HG03469 (cell line): ENCODE data around the gene ATG4B.

Source experiments
- ATAC-seq: cut with Tn5 transposase; IDR thresholded peaks from one replicate; pipeline ENCODE4 v1.9.1; 2021; ENCODE audit warnings: mild to moderate bottlenecking, moderate library complexity, moderate number of reproducible peaks; ENCODE audit not compliant: unreplicated experiment

ATG4B gene

DNA sequence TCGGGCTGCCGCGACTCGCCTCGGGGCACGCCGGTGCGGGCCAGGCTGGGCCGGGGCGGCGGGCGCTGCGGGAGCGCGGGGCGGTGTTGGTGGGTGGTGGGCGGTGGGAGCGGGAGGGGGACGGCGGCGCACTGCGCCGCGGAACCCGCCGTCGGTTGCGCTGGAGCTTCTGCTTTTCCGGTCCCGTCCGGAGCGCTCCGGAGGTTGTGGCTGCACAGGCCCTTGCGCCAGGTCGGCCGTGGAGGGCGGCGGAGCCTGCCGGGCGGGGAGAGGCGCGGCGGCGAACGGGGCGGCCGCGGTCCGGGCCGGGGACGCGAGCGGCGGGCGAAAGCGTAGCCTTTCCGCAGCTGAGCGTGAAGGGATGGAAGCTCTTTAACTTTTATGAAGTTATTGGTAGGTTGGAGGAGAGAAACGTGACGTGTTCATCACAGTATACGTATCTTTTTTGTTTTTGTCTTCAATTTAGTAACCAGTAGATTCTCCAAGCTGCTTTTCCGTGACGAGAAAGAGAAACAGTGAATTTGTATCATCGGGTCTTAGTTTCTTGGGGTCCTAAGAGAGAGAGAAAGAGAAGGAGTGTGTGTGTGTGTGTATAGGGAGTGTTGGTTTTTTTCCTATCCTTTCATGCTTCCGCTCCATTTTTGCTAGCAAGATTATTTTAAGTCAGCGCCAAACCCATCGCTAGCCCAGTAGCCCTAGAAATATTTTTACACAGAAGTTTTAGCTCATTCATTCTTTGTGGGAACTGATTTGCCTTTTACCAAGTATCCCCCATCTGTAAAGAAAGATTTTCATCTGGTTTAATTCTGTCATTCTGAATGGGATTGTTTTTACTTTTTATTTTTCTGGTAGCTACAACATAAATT is 535 bp downstream of the ATG4B start:
- ATAC-seq = peak; percentile 2

DNA sequence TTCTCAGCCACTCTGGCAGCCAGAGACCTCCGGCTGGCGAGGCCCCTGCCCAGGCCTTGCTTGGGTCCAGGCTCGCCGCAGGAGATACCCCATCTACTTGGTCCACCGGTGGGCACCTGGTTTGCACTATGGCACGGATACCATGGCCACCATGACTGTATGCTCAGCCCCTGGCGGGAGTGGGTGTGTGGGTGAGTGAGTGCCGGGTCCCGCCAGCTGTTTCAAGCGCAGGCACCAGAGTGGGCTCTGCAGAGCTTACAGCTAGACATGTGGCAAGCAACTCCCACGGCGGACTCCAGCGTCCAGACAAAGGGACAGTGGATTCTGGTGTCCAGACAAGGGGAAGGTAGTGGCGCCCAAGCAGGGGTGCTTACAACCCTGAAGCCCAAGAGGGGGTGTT is 1.4 kb downstream of the ATG4B start:
- ATAC-seq = no peak

DNA sequence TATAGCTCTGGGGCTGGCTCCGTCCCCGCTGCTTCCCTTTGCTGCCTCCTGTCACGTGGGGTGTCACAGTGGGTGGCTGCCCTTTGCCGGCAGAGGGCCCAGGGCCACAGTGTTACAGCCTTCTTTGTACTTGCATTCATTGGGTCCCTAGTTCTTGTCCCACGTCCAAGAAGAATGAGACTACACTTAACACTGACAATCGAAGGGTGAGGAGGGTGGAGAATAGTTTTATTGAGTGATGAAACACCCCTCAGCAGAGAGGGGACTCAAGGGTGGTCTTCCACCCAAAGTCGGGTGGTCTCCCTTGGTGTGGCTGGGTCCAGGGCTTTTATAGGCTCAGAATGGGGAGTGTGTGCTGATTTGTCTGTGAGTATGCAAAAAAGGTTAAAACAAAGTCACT is 1.9 kb downstream of the ATG4B start:
- ATAC-seq = no peak

DNA sequence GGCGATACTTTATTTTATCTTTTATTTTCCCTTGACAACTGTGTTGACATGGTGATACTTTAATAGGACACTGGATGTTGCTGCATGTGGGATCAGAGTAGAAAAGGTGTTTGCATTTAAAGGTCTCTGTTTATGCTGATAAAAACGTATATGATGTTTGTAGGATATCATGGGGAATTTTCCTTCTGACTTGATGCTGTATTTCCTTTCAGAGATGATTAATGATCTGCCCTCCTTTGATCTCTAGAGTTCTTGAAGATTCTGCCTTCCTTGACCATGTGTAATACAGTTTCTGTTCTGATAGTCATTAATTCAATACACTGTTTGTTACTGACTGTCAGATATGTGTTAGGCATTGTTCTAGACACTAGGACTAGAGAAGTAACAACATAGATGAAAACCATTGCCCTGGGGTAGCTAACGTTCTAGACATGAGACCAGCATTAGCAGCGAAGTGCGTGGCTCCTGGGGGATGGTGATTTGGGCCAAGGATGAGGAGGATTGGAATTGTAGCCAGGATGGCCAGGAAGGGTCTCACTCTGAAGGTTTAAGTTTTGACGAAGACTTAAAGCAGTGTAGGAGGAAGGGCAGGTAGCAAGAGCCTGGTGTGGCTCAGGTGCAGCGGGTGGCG is 2.8 kb downstream of the ATG4B start:
- ATAC-seq = no peak

DNA sequence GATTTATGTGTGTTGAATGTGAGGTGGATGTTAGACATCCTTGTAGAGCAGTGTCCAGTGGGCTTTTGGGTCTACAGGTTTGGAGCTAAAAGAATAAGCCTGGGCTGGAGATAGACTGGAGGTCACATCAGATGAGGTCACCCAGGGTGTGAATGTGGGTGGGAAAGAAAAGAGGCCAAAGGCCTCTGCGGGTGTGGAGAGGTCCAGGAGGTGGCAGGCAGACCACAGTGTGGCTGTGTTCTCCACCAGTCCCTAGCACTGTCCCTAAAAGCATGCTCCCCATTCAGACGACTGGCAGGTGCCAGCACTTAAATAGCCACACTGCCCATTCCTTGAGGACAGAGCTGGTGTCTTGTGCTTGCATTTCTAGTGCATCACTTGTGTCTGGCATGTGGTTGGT is 4.1 kb downstream of the ATG4B start:
- no peak for ATAC-seq

DNA sequence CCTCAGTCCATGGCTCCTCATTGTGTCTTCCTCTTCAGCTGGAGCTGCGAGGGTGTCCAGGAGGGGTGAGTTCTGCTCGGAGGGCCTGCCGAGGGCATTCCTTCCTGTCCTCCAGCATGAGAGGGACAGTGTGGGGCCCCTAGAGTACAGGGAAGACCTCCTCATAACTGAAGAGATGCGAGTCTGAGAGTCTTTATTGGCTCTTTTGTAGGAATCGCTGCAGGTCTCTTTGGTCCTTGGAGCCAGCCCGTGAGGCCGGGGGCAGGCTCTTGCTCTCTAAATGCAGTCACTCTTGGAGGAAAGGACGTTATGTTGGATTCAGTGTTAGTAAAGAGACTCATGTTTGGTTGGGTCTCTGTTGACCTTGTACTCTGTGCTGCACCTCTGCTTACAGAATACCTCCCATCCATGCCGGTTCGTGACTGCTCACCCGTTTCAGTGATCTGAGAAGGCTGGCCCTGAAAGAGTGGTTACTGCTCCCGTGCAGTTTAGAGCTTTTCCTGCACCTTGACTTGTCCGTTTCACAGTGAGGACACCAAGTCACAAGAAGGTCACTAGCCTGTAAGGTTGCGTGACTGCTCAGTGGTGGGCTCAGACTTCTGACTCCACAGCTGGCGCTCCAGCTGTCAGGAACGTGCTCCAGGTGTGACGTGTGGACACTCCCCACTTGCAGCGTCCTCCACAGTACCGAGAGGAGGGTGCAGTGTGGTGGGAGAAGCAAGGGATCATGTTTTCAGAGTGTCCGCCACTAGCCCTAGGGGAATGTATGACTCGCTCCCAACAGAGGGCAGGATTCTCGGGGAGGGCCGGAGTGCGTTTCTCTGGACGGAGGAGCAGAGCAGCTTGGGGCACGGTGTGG is 7.8 kb downstream of the ATG4B start:
- ATAC-seq = no peak

DNA sequence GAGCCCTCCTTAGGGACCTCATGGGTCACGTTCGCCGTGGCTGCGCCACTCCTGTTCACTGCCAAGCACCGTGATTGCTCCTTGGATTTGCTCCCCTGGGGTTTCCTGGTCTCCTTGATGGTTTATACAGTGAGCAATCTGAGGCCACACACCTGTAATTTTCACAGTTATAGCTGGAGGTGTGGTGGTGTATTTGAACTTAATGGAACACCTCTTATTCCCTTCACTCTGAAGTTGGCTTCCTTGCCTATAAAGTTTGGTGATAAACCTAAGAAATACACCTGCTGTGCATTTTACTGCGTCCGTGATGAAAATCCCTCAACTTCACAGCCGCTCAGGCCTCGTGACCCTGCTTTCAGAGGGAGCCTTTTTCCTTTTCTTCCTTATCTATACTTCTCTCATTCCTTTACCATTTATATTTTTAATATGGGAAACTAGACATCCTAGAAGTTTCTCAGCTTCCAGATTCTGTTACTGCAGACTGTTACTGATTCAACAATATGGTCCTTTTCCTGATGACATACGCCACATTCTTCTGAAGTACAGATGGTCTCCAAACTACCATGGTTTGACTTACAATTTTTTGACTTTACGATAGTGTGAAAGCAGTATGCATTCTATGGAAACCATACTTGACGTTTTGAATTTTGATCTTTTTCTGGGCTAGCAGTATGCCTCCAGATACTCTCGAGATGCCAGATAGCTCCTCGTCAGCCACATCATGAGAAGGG is 8.6 kb downstream of the ATG4B start:
- ATAC-seq = no peak

DNA sequence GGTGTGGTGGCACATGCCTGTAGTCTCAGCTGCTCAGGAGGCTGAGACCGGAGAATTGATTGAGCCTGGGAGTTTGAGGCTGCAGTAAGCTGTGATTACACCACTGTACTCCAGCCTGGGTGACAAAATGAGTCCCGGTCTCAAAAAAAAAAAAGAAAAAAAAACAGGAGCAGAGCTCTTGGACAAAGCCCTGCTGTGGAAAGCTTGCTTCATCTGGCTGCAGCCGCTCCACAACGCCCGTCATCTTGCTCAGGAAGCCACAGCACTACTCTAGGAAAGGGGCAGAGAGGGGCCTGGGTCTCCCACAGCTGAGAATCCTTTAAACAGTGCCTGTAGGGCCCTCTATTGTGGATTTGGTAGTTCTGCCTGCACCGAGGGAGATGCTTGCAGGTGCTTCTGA is 11.0 kb downstream of the ATG4B start:
- ATAC-seq = no peak

DNA sequence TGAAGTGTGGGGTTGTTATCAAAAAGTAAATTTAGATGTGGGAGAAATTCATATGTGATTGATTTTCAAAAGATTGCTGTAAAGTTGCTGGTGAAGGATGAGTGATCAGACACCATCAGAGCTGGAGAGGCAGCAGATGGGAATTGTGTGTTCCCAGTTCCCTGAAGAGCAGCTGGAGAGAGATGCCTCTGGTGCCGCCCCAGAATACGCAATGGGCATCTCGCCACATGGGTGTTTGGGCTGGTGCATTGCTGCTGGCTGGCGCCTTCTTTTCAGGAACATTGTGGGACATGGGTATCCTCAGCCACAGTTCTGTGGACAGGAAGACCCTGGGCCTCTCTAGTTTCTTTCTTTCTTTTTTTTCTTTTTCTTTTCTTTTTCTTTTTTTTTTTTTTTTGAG is 11.9 kb downstream of the ATG4B start:
- ATAC-seq = no peak

DNA sequence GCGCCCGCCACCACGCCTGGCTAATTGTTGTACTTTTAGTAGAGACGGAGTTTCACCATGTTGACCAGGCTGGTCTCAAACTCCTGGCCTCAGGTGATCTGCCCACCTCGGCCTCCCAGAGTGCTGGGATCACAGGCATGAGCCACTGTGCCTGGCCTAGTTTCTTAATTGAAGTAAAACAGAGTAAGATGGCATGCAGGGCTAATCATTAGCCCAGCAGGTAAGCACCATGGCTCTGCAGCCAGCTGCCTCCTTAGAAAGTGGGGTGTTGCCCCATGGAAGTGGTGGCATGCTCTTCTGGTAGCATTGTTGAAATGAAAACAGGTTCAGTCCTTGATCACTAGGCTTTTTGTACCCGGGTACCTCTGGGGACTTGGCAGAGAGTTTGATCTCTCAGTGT is 12.4 kb downstream of the ATG4B start:
- ATAC-seq = no peak

DNA sequence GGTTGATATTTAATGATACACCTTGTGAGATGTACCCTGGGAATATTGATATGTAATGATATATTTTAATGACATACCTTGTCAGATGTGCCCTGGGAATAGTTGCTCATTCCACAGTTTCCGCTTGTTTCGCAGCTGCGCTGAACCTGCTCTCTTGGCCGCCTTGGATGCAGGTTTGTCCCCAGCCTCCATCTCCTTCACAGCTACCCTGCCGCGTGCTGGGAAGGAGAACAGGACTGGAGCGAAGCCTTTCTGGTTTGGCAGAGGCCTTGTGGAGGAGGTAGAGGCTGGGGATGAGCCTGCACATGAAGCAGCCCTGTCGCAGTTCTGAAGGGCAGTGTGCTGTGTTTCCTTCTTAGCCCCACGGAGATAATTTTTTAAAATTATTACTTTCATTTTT is 14.6 kb downstream of the ATG4B start:
- ATAC-seq = no peak

DNA sequence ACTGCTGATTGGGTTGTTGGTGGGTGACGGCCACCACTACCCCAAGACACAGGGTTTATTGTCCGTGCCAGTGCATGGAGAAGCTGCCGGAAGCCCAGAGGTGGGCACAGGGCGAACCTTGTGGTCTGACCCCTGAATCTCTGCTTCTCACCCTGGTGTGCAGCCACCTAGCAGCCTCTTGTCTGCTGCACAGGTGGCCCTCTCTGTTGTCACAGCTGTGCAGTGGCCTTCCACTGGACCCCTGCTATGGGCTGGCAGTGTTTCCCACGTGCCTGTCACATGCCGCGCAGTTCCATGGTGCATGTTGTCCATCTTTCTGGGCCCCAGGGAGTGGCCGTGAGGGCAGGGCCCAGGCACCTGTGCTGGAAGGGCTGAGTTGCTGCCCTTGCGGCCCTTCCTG is 15.2 kb downstream of the ATG4B start:
- no peak for ATAC-seq

DNA sequence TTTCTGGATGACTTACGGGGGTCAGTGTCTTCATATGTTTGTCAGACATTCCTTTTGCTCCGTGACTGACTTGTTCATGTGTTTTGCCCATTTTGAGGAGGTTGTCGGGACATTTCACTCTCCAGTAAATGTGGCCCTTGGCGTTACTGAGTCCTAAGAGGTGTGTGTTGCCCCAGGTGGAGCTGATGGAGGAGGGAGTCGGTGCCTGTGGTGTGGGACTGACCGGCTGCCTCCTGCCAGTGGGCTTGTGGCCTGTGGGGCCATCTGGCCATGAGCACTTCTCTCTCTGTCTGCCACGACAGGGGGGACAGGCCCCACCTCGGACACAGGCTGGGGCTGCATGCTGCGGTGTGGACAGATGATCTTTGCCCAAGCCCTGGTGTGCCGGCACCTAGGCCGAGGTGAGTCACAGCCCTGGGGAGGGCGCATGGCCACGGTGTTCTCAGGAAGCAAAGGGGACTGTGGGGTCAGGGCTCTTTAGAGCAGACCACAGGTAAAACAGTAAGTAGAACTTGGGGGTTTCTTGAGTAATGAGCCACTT is 15.8 kb downstream of the ATG4B start:
- no peak for ATAC-seq

DNA sequence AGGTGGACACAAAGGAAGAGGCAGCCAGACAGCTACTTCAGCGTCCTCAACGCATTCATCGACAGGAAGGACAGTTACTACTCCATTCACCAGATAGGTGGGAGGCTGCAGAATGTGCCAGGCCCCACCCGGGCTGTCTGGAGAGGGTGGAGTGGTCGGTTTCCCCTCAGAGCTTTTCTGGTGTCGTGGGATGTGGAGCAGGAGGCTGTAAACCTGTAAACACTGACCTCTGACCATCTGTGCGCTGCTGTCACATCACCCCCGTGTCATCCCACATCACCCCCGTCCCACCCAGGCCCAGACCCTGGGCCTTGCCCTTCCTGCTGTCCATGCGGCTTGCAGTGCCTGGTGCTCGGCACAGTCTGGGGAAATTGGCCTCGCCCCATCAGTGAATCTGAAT is 17.1 kb downstream of the ATG4B start:
- ATAC-seq = no peak

DNA sequence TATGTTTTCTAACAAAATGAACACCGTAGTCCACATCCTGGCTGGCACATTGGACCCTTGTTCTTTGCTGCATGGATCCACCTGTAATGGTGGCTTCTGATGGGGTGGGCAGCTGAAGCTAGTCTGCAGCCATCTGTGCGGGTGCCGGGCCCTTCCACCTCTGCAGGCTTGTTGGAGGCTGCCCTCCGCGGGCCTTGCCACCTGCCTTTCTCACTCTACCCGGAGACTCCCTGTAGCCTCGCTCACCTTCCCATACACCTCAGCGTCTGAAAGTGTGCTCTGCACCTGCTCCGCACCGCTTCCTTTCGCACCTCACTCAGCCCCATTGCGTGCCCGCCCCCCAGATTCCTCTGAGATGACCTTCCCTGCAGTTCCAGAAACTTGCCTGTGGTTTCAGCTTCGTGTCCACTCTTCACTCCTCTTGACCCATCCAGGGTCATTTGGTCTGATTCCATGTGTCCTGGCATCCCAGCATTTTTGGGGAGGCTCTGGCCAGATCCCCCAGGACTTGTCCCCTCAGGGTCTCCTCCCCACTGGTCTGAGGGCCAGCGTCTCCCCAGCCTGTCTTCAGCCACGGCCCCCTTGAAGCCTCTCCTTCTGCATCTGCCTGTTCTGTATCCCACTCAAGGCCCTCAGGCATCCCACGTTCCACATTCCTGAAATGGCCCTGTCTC is 18.2 kb downstream of the ATG4B start:
- ATAC-seq = no peak

DNA sequence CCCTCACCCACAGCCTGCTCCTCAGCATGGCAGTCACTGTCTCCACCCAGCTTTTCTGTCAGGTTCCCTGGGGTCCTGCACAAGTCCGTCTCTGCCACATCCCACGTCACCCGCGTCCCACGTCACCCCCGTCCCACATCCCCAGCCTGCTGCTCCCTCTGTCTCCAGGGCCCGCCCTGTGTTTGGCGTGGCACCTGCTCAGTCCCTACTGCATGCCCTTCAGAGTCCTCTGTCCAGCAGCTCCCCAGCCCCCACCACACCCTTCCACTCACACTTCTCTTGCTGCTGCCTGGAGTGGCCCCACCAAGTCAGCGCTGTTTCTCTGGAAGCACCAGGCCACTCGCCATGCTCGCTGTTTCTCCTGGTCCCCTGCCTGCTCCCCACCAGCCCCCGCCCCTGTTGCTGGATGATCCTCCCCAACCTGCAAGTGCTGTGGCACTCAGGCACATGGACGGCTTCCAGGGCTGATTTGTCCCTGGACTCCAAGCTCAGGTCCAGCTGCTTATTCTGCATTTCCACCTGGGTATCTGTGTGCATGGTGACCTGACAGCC is 18.8 kb downstream of the ATG4B start:
- no peak for ATAC-seq

DNA sequence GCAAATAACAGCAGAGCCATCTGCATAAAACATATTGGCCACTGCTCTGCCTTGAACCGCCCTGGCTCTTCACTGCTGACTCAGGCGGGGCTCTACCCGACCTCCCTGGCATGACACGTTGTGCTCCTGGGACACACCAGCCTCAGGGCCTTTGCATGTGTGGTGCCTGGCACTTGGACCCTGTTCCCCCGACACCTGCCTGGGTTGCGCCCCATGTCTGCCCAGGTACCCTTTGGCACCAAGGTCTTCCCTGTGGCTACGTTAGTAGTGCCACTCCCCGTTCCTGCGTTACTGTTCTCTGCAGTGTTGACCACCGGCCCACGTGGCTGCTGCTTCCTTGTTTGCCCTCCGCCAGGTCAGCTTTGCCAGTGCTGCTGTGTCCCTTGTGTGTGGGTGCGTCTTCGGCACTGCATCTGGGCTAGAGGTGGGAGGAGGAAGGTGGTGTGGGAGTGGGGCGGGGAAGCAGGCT is 20.3 kb downstream of the ATG4B start:
- no peak for ATAC-seq

DNA sequence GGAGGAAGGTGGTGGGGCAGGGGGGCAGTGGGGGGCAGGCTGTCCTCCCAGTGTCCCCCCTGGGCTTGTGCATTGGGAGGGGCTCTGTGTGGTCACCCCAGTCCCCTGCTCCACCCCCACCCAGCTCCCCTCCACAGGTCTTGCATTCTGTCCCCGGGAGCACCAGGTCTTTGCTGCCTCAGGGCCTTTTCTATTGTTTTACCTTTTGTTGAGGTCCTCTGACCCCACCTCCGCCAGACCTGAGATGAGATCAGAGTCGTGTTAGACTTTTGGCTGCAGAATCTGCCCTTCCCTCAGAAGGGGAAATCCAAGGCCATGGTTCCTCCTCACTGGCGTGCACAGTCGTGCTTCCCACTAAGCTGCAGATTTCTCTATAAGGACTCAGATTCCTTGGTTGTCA is 20.8 kb downstream of the ATG4B start:
- no peak for ATAC-seq

DNA sequence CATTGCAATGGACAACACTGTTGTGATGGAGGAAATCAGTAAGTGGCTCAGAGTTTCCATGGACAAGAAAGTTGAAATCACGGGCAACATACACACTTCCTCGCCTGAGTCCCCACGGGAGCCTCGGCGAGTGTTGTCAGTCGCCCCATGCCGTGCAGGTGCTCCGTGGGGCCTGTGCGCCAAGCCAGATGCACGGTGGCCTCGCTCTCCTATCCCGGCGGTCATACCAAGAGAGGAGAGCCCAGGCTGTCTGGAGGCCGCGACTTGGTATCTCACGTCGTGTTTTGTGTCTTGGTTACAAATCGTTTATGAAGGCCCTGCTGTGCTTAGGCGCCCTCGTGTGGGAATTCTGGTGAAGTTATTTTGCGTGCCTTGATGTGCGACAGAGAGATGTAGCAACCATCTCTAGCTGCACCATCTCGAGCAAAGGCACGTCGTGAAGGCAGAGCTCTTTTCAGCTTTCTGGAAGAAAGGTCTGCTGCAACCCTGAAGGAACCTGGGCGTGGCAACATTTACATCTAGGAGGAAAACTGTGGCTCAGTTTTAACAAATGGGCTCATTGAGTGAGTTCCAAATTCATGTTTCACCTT is 21.8 kb downstream of the ATG4B start:
- no peak for ATAC-seq
